Prostate gland (tissue), 2 donors: ENCODE measurements around the gene ITIH6.

Source experiments
- POLR2A ChIP-seq: fragments of 450-650 bp; IDR thresholded peaks from one replicate; pipeline ENCODE4 v1.6.1; 2016; ENCODE audit warnings: antibody characterized with exemption, mild to moderate bottlenecking
- POLR2AphosphoS5 ChIP-seq: sonication (generic); formaldehyde crosslinking; IDR thresholded peaks from one replicate; pipeline ENCODE4 v1.6.1; 2017; ENCODE audit warnings: antibody characterized with exemption
- TF ChIP-seq, protein P1 (sequence below), 4 experiments: fragments of 200-600 bp in 2 of 4; fragments of 450-650 bp in 2 of 4; sonication (generic) in 2 of 4; IDR thresholded peaks; 1 replicate in 3 of 4; 2 replicates in 1 of 4; pipeline ENCODE4 v1.5.1; 2016 to 2019; ENCODE audit warnings: antibody characterized with exemption in 4 of 4, mild to moderate bottlenecking in 2 of 4, moderate library complexity in 2 of 4

GRCh38 chrX:54842607-54843006 lies 44.6 kb upstream of the ITIH6 start:
- TF ChIP-seq, protein P1, sequence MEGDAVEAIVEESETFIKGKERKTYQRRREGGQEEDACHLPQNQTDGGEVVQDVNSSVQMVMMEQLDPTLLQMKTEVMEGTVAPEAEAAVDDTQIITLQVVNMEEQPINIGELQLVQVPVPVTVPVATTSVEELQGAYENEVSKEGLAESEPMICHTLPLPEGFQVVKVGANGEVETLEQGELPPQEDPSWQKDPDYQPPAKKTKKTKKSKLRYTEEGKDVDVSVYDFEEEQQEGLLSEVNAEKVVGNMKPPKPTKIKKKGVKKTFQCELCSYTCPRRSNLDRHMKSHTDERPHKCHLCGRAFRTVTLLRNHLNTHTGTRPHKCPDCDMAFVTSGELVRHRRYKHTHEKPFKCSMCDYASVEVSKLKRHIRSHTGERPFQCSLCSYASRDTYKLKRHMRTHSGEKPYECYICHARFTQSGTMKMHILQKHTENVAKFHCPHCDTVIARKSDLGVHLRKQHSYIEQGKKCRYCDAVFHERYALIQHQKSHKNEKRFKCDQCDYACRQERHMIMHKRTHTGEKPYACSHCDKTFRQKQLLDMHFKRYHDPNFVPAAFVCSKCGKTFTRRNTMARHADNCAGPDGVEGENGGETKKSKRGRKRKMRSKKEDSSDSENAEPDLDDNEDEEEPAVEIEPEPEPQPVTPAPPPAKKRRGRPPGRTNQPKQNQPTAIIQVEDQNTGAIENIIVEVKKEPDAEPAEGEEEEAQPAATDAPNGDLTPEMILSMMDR (IDR thresholded peaks at IDR 0.05) = no peak
- TF ChIP-seq POLR2AphosphoS5 (no peak), POLR2A (no peak)
